Measurements from ENCODE around the gene XIST.
A peak's percentile ranks its signal among the peaks of the same experiment; 100 is the strongest.
"Not testable (repeated sequence)": the region's sequence is repeated elsewhere in the genome, so short reads cannot be mapped to it uniquely, and the experiment has no call there.

Gene XIST

GRCh38 chrX:73852467-73852866 is at the start of gene XIST:
Gene XIST, minus strand, starts transcription at chrX:73852714.
- no peak for DNase-seq

GRCh38 chrX:73898315-73898714 is 45.8 kb upstream of the XIST start:
- DNase-seq, result not testable (repeated sequence)

- not testable (repeated sequence) for DNase-seq
These were observed 40.1 kb upstream of the XIST start for GRCh38 chrX:73892515-73893090.

GRCh38 chrX:73882260-73882659 is 29.7 kb upstream of the XIST start:
- not testable (repeated sequence) for DNase-seq

GRCh38 chrX:73877687-73878086 is 25.2 kb upstream of the XIST start:
- DNase-seq, result no peak

GRCh38 chrX:73876911-73877310 is 24.4 kb upstream of the XIST start:
- DNase-seq, result no peak

GRCh38 chrX:73868916-73869315 is 16.4 kb upstream of the XIST start:
- no peak for DNase-seq

GRCh38 chrX:73867144-73867543 is 14.6 kb upstream of the XIST start:
- DNase-seq, result no peak

GRCh38 chrX:73863852-73864251 is 11.3 kb upstream of the XIST start:
- DNase-seq, result no peak

GRCh38 chrX:73863268-73863667 is 10.8 kb upstream of the XIST start:
- DNase-seq, result no peak

GRCh38 chrX:73859622-73860021 is 7.1 kb upstream of the XIST start:
- DNase-seq, result no peak

GRCh38 chrX:73855546-73855945 is 3.0 kb upstream of the XIST start:
- DNase-seq, result peak; percentile 36

- no peak for DNase-seq
These were observed 492 bp downstream of the XIST start for GRCh38 chrX:73852022-73852421.

- no peak for DNase-seq
These were observed 1.2 kb downstream of the XIST start for GRCh38 chrX:73851014-73852009.

- no peak for DNase-seq
These were observed 2.1 kb downstream of the XIST start for GRCh38 chrX:73850124-73851013.

- no peak for DNase-seq
These were observed 3.4 kb downstream of the XIST start for GRCh38 chrX:73849073-73849472.

GRCh38 chrX:73847991-73848390 is 4.5 kb downstream of the XIST start:
- no peak for DNase-seq

- DNase-seq, result no peak
These were observed 5.4 kb downstream of the XIST start for GRCh38 chrX:73847100-73847499.

GRCh38 chrX:73842541-73843234 is 9.8 kb downstream of the XIST start:
- DNase-seq, result no peak

GRCh38 chrX:73841337-73841736 is 11.2 kb downstream of the XIST start:
- no peak for DNase-seq

GRCh38 chrX:73840120-73840924 is 12.2 kb downstream of the XIST start:
- DNase-seq, result no peak

- DNase-seq, result no peak
These were observed 13.4 kb downstream of the XIST start for GRCh38 chrX:73839152-73839551.

All from NCI-H1694 treated with DMSO at 0.1 percent for 48 hours (cell line).